NCI-H2081 treated with DMSO at 0.1 percent for 48 hours (cell line): ENCODE measurements around the gene CPT2.
"Not testable (repeated sequence)": the region's sequence is repeated elsewhere in the genome, so short reads cannot be mapped to it uniquely, and the experiment has no call there.

Experiments used
- DNase-seq: peaks from one replicate; lab custom pipeline; 2025; lab: John Stamatoyannopoulos, UW

The CPT2 gene

DNA sequence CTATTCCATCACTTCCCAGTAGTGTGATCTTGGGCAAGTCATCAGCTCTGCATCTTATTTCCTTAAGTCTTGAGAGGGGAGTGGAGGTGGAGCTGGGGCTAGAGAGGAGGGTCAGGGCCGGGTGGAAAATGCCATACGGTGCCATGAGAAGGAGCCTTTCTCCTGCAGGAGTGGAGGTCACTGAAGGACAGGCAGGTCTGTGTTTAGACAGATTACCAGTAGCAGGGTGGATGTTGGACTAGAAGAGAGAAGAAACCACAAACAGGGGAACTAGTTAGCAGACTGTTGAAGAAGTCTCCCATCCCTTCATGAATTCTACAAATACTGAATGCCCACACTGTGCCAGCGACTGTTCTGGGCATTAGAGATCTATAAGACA lies 13.9 kb upstream of the CPT2 start:
- no peak for DNase-seq

DNA sequence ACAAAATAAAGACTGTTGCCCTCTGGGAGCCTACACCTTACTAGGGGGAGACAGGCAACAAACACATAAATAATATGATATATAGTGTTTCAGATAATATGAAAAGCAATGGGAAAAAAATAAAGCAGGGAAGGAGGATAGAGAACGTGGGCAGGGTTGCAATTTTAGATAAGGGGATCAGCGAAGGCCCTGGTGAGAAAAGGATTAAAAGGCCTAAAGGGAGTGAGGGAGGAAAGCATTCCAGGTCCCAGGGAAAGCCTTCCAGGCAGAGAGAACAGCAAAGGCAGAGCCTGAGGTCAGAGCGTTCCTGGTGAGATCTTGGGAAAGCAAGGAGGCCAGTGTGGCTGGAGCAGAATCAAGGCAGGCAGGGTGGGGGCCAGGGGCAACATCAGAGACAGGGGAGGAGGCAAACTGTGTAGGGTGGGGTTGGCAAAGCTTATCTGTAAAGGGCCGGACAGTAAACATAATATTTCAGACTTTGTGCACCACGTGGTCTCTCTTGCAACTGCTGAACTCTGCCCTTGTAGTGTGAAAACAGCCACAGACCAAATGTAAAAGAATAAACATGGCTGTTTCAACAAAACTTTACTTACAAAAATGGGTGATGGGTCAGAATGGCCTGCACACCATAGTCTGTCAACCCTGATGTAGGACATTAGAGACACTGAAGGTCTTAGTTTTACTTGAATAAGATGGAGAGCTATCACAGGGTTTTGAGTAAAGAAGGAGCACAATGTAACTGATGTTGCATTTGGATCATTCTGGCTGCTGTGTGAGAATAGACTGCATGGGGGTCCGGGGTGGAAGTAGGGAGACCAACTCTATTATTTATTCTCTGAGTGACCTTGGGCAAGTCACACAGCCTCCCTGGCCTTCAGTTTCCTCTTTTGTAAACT lies 13.3 kb upstream of the CPT2 start:
- DNase-seq: no peak

DNA sequence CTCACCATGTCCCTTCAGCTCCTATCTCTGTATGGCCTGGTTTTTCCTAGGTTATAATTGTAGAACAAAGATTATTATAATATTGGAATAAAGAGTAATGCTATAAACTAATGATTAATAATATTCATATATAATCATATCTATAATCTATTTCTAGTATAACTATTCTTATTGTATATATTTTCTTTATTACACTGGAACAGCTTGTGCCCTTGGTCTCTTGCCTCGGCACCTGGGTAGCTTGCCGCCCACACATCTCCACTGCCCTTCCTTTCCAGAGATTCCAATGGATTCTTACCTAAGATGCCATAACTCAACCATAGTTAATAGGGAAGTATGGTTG lies 10.7 kb upstream of the CPT2 start:
- not testable (repeated sequence) for DNase-seq

DNA sequence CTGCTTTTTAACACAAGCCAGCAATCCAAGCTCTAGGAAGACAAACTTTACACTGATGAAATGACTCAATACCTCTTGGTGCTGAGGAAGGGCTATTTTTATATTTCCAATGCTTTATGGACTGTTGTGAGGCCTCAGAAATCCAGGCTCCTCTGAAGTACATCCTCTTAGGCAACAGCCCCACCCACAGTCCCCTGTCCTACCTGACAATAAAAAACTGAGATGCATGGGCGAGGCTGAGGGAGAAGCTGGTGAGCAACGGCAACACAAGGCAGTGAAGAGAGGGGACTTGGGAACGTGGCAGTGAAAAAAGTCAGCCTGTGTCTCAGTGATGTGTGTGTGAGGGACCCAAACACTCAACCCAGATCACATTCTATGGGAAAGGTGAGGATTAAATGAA lies 10.1 kb upstream of the CPT2 start:
- no peak for DNase-seq

DNA sequence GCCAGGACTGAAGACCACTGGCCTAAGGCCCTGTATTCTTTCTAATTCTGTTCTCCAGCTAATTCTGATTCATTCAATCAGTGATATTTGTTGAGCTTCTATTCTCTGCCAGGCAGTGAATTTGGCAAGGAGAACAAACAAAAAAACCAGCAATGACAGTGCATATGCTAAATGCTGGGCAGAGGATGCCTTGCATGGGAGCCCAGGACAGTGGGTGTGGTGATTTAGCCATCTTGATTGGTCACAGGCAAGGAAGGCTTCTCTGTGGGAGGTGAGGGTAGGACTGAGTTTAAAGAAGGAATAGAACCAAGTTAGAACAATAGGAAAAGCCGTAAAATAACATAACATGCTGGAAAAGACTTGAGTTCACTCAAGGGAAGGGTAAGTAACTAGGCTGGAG lies 9.2 kb upstream of the CPT2 start:
- no peak for DNase-seq

DNA sequence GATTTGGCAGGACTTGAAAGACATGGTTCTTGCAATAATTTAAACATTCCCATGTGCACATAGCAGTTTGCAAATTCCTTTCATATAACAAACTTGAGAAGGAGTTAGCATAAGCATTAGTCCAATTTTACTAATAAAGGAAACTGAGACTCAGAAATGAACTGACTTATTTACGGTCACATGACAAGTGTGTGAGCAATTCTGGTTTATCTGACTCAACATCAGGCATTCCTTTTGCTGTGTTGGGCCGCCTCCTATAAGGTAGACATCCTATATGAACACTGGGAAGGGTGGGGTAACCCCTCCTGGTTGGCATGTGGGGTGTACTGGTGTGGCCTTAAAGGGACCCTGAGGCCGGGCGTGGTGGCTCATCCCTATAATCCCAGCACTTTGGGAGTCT lies 8.5 kb upstream of the CPT2 start:
- no peak for DNase-seq

DNA sequence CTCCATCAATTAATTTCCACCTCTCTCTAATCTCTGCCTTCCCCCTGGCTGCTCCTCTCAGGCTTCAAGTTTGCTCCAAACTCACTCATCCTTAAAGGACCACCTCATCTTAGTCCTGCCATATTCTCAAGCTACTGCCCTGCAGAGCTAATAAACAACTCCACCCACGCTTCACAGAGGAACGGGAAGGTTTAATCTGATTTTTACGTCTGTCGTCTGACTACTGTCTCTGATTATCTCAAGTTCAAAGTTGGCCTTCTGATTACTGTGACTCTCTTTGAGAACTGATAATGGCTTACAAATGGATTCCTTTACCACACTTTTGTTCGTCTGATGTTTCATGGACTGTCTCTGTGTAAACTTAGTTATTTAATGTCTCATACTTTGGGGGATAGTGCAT lies 7.6 kb upstream of the CPT2 start:
- no peak for DNase-seq

DNA sequence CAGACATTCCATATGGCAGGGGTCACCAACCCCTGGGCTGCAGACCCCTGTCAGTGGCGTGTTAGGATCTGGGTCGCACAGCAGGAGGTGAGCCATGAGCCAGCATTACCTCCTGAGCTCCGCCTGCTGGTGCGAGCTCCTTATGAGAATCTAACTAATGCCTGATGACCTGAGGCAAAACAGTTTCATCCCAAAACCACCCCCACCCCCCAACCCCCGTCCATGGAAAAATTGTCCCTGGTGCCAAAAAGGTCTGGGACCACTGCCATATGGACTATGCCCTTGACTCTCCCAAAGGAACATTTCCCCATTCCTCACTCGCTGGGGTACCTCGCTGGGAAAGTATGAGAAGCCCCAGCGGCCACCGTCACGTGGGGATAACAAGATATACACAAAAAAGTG lies 6.4 kb upstream of the CPT2 start:
- DNase-seq: no peak

DNA sequence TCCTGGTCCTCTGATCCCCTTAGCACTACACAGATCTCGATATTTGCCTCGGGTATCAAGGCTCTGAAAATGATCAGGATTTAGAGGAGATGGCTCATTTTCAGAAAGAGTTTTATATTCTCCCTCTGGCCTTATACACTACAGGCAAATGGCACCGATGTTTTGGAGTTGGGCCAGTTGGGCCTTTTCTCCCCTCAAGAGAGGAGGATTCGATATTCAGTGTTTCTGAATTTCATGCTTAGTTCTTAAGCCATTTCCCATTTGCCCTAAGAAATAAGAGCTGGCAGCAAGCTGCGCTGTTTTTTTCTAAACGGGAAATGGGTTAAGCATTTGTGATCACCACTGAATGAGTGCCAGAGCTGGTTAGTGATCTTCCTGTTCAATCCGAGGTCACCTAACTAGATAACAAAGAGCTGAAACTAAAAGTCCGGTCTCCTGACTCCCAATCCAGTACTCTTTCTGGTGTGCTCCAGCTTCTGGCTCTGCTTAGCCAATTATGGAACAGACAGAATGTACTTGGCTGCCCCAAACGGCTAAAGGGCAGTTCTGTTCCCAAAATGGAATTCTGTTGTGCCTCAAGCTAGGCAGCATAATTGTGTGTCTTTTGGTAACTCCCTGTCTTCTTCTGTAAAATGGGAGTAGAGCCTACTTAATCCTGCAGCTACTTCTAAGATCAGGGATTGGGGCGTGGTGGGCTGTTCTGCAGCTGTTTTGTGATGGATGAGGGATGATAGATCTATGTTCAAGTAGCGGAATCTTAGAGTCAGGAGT lies 1.2 kb upstream of the CPT2 start:
- no peak for DNase-seq

DNA sequence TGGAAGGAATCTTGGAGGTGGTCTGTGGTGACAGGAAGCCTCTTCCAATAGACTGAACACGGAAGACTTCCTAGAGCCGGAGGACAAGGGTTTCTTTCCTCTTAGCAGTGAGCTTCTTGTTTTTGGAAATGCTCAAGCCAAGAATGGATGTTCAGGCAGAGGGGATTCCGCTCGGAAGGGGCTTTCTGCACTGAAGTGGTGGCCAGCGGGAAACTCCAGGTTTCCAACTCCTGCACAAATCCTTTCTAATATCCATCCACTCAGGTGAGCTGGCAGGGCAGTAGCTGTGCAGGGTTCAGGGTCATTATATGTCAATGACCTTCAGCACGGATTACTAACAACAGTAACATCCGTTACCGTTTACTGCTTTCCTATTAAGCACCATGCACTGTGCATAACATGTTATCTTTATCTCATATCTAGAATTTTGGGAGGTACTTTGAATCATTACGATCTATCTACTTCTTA lies 573 bp upstream of the CPT2 start:
- DNase-seq: no peak

DNA sequence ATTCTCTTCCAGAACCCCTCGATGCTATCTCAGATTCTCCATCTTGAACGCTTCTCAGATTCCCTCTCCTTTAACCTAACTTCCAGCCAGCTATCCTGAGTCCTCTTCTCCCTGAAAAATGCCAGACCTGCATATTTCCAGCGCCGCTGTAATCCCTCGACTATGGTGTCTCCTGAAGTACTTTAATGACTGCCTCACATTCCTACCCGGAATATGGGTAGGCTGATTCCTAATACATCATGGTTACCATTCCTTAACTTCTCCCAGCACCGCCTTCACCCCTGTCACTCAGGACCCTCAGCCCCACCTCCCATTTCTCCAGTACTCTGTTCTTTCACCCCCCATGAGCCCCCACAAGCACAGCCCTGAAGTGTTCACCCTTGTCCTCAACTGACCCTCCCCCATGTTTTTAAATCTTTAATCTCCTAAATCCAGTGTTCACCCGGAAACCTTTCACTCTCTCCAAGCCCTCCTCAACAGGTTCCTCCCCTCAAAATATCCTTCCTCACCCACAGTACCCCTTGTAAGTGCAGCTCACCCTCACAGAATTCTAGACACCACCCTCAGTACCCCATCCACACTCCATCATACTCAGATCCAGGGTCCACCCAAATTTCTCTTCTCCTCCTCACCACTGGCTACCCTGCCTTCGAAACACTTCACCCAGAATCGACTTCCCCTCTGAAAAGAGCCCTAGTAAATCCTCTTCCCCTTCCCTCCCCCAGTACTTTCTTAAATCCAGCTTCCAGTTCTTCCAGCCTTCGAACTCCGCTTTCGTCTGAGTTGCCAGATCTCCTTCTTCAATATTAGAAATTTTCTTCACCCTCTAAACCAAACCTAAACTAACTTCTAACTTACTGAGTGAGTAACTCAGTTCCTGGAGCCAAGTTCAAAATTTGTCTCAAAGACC lies 922 bp downstream of the CPT2 start:
- DNase-seq: no peak

DNA sequence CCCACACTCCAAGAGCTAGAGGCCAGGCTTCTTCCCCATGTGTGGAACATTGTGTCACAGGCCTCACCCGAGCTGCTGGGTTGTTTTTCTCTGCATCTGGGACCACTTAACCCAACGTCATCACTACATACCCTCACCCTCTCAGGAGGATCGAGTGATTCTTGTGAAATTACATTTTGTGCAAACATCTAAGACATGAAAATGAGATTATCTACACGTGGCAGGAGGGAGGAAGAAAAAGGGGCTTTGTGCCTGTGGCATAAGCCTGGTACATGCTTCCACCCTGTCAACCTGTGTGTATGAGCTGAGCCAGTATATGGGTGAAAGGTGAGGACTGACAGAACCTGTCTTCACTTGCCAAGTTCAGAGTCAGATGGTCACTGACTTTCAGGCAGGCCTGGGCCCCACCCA lies 1.6 kb downstream of the CPT2 start:
- DNase-seq: no peak

DNA sequence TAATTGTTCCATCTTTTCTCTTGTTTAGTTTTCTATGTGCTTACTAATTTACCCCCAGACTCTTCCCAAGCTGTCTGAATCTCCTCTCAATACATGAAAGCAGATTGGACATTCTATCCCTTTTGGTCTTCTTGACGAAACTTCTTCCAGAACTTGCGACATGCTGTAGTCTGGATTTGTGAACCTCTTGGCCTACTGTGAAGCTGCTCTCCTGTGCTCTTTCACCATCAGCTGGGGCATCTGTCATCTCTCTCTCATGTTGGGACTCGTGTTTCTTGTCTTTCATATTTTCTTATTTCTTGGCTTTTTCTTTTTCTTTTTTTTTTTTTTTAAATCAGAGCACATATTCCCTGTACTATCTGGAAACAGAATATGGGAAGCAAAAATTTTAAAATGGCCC lies 6.8 kb downstream of the CPT2 start:
- DNase-seq: no peak

DNA sequence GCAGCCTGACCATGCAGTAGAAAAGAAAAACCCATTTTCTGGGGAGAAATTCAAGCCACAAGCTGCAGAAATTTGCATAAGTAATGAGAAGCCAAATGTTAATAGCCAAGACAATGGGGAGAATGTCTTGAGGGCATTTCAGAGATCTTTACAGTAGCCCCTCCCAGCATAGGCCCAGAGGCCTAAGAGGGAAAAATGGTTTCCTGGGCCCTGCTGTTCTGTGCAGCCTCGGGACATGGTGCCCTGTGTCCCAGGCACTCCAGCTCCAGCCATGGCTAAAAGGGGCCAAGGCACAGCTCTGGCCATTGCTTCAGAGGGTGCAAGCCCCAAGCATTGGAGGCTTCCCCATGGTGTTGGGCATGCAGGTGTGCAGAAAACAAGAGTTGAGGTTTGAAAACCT lies 8.9 kb downstream of the CPT2 start:
- DNase-seq: not testable (repeated sequence)

DNA sequence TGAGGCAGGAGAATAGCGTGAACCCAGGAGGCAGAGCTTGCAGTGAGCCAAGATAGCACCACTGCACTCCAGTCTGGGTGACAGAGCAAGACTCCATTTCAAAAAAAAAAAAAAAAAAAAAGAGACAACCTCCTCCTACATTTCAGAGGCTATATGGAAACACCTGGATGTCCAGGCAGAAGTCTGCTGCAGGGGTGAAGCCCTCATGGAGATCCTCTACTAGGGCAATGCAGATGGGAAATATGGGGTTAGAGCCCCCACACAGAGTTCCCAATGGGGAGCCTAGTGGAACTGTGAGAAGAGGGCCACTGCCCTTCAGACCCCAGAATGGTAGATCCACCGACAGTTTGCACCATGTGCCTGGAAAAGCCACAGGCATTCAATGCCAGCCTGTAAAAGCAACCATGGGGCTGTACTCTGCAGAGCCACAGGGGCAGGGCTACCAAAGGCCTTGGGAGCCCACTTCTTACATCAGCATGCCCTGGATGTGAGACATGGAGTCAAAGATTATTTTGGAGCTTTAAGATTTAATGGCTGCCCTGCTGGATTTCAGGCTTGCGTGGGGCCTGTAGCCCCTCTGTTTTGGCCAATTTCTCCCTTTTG lies 9.6 kb downstream of the CPT2 start:
- DNase-seq: not testable (repeated sequence)

DNA sequence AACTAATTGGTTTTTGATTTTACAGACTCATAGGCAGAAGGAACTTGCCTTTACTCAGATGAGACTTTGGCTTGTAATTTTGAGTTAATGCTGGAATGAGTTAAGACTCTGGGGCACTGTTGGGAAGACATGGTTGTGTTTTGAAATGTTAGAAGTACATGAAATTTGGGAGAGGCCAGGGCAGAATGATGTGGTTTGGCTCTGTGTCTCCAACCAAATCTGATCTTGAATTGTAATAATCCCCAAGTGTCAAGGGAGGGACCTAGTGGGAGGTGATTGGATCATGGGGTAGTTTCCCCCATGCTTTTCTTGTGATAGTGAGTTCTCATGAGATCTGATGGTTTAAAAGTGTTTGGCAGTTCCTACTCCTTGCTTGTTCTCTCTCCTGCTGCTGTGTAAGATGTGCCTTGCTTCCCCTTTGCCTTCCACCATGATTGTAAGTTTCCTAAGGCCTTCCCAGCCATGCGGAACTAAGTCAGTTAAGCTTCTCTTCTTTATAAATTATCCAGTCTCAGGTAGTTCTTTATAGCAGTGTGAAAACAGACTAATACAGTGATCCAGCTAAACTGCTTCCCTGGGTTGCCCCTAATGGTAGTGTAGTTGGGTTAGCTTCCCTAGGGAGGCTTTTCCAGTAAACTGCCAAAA lies 10.2 kb downstream of the CPT2 start:
- no peak for DNase-seq

DNA sequence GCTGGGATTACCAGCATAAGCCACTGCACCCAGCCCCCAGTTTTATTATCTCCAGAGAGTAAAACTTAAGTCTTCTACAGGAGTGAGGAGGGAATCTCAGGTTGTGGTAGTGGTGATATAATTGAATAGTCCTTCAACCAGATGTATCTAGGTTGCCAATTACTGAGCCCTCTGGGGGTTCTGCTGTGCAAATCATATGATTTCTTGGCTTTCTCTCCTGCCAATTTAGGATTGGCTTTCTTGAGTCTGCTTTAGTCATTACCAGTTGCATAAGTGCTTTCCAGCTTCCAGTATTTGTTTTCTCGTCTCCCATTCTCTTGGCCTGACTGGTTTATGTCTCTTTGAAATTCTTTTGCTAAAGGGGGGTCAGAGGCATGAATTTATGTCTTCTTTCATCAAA lies 11.1 kb downstream of the CPT2 start:
- DNase-seq: no peak

DNA sequence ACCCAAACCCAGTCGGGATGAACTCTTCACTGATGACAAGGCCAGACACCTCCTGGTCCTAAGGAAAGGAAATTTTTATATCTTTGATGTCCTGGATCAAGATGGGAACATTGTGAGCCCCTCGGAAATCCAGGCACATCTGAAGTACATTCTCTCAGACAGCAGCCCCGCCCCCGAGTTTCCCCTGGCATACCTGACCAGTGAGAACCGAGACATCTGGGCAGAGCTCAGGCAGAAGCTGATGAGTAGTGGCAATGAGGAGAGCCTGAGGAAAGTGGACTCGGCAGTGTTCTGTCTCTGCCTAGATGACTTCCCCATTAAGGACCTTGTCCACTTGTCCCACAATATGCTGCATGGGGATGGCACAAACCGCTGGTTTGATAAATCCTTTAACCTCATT lies 13.7 kb downstream of the CPT2 start:
- DNase-seq: no peak

DNA sequence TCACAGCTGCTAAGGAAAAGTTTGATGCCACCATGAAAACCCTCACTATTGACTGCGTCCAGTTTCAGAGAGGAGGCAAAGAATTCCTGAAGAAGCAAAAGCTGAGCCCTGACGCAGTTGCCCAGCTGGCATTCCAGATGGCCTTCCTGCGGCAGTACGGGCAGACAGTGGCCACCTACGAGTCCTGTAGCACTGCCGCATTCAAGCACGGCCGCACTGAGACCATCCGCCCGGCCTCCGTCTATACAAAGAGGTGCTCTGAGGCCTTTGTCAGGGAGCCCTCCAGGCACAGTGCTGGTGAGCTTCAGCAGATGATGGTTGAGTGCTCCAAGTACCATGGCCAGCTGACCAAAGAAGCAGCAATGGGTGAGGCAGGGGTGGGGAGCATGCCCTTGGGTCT lies 14.3 kb downstream of the CPT2 start:
- no peak for DNase-seq

DNA sequence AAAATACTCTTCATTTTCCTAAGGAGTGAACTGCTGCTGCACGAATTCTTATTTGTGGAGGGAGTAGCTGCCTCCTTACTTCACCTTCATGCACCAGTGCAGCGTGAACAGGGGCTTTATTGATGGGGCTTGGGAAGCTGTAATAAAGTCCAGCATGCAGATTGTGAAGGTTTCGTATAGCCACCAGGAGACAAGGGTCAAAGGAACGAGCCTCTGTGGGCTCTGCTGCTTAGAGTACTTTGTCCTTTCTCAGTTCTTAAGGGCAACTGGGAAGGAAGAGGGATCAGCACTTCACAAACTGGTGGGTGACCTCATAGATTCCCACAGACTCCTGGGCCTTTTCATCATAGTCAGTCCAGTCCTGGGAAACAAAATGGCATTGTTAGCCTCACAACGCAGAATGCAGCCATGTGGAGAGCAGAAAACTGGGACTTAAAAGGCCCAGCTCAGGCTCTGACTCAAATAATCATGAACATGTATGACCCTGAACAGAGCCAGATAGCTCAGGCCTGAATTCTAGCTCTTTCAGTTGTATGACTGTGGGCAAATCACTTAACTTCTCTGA lies 17.8 kb downstream of the CPT2 start:
- no peak for DNase-seq

DNA sequence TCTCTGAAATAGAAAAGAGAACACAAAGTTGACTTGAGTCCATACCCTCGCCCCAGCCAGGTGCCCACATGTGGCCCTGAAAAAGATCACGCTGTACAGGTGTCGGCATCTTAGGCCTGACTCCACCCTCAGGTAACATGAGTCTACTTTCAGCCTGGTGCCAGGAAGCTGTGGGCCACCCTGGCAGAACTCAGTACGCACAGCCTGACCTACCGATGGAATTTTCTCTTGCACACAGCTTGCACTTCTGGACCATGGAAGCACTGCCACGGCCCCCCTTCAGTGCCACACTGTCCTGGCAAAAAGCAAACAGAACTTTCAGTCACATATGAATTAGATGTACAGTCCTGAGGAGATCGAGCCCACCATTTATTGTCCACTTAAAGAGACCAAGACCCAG lies 21.6 kb downstream of the CPT2 start:
- no peak for DNase-seq
